H1 (cell line): ENCODE data around the gene IQCH. TPM values are rescaled to one million over a fixed set of nuclear protein-coding genes. Genes with fewer than 3 reads are reported as not detected.

ENCODE experiments used
- CTCF ChIA-PET: fragments of 300-600 bp; sonication (Branson Sonifier 250); formaldehyde crosslinking; loops from one replicate; lab custom pipeline; 2021; ENCODE audit not compliant: partially characterized antibody; lab: Charles Lee
- POLR2A ChIA-PET: fragments of 300-600 bp; sonication (Branson Sonifier 250); formaldehyde crosslinking; loops from one replicate; lab custom pipeline; 2021; ENCODE audit warnings: inconsistent platforms; ENCODE audit not compliant: partially characterized antibody; lab: Charles Lee
- DNase-seq, 2 experiments: peaks; one replicate each; pipeline versions ENCODE4 v3.0.0 to v3.0.0-alpha.2; 2010 to 2022; ENCODE audit warnings: low spot score in 2 of 2, low read depth in 1 of 2, mixed read lengths in 1 of 2
- FAIRE-seq: peaks from 2 replicates; lab custom pipeline; 2011; peaks lifted over from hg19 to GRCh38; lab: Jason Lieb, UNC
- H2AFZ ChIP-seq: 2 replicates; pipeline ENCODE4 v1.8.1; 2012; ENCODE audit warnings: low read length, inconsistent platforms
- H2AK5ac ChIP-seq: 2 replicates; pipeline ENCODE4 v1.6.1; 2013; ENCODE audit warnings: low read depth, low read length
- H2BK120ac ChIP-seq: replicated peaks from 2 replicates; pipeline ENCODE3; 2013; ENCODE audit warnings: low read depth, low read length, inconsistent platforms
- H2BK12ac ChIP-seq: 2 replicates; pipeline ENCODE4 v1.6.1; 2013; ENCODE audit warnings: low read depth, low read length
- H2BK15ac ChIP-seq: 2 replicates; pipeline ENCODE4 v1.6.1; 2013; ENCODE audit warnings: low read length
- H2BK20ac ChIP-seq: 2 replicates; pipeline ENCODE4 v1.6.1; 2013; ENCODE audit warnings: low read length
- H2BK5ac ChIP-seq: 2 replicates; pipeline ENCODE4 v1.6.1; 2013; ENCODE audit warnings: low read depth, low read length
- H3K14ac ChIP-seq: 2 replicates; pipeline ENCODE4 v1.6.1; 2013; ENCODE audit warnings: inconsistent platforms; ENCODE audit not compliant: insufficient read length
- H3K18ac ChIP-seq: 2 replicates; pipeline ENCODE4 v1.6.1; 2013; ENCODE audit warnings: low read length; ENCODE audit errors: extremely low read depth
- H3K23ac ChIP-seq: 2 replicates; pipeline ENCODE4 v1.6.1; 2013; ENCODE audit warnings: inconsistent platforms; ENCODE audit not compliant: insufficient read length
- H3K23me2 ChIP-seq: 2 replicates; pipeline ENCODE4 v1.6.1; 2013; ENCODE audit warnings: low read depth, low read length
- H3K27ac ChIP-seq: 2 replicates; pipeline ENCODE4 v1.6.1; 2011; ENCODE audit warnings: low read depth, low read length, inconsistent platforms
- H3K27me3 ChIP-seq, 4 experiments: replicated peaks in 1 of 4; 1 replicate in 1 of 4; 2 replicates in 3 of 4; pipeline versions ENCODE4 v1.6.1 to v1.8.1; 2011 to 2013; ENCODE audit warnings: low read length in 3 of 4, mild to moderate bottlenecking in 3 of 4, inconsistent platforms in 2 of 4, mixed read lengths in 2 of 4, moderate library complexity in 1 of 4; ENCODE audit not compliant: control insufficient read depth in 3 of 4, insufficient read depth in 3 of 4; ENCODE audit errors: extremely low read depth in 1 of 4
- H3K36me3 ChIP-seq, 4 experiments: 2 replicates each; pipeline versions ENCODE4 v1.6.1 to v1.8.1; 2011 to 2013; ENCODE audit warnings: mild to moderate bottlenecking in 4 of 4, low read length in 3 of 4, moderate library complexity in 2 of 4, control low read depth in 1 of 4, inconsistent platforms in 1 of 4; ENCODE audit not compliant: insufficient read depth in 4 of 4, control insufficient read depth in 2 of 4
- H3K4ac ChIP-seq: replicated peaks from 2 replicates; pipeline ENCODE3; 2013; ENCODE audit warnings: low read length, low read depth, mixed read lengths, inconsistent platforms; ENCODE audit not compliant: insufficient read length
- H3K4me1 ChIP-seq, 4 experiments: replicated peaks in 1 of 4; 1 replicate in 1 of 4; 2 replicates in 3 of 4; pipeline versions ENCODE4 v1.6.1 to v1.8.1; 2011 to 2013; ENCODE audit warnings: low read length in 3 of 4, inconsistent platforms in 2 of 4, mixed read lengths in 1 of 4; ENCODE audit not compliant: insufficient read depth in 4 of 4, control insufficient read depth in 3 of 4
- H3K4me2 ChIP-seq, 2 experiments: 2 replicates each; pipeline versions ENCODE4 v1.6.1 to v1.8.1; 2011 to 2013; ENCODE audit warnings: low read depth in 2 of 2, low read length in 2 of 2, control low read depth in 1 of 2, inconsistent platforms in 1 of 2, mild to moderate bottlenecking in 1 of 2; ENCODE audit not compliant: insufficient read depth in 1 of 2
- H3K4me3 ChIP-seq, 4 experiments: fragments of 200-600, 300-600 bp in 1 of 4; sonication (generic), shearing (Covaris generic), sonication (Bioruptor Twin) in 1 of 4; 2 replicates each; pipeline versions ENCODE4 v1.5.1 to v1.8.1; 2011 to 2016; ENCODE audit warnings: low read length in 4 of 4, low read depth in 3 of 4, control low read depth in 2 of 4, inconsistent platforms in 2 of 4, mild to moderate bottlenecking in 2 of 4, mixed read lengths in 1 of 4, moderate library complexity in 1 of 4; ENCODE audit not compliant: insufficient read depth in 2 of 4; ENCODE audit errors: extremely low read depth in 1 of 4
- H3K56ac ChIP-seq: replicated peaks from 2 replicates; pipeline ENCODE3; 2013; ENCODE audit warnings: low read depth, mild to moderate bottlenecking, mixed read lengths, low read length, inconsistent platforms; ENCODE audit not compliant: insufficient read length
- H3K79me1 ChIP-seq: 2 replicates; pipeline ENCODE4 v1.6.1; 2013; ENCODE audit warnings: low read depth, low read length, control low read depth
- H3K79me2 ChIP-seq, 2 experiments: 2 replicates each; pipeline versions ENCODE4 v1.6.1 to v1.8.1; 2012 to 2013; ENCODE audit warnings: low read length in 2 of 2, mild to moderate bottlenecking in 2 of 2, inconsistent platforms in 1 of 2; ENCODE audit not compliant: insufficient read depth in 2 of 2, control insufficient read depth in 1 of 2
- H3K9ac ChIP-seq, 4 experiments: replicated peaks in 1 of 4; 1 replicate in 1 of 4; 2 replicates in 3 of 4; pipeline versions ENCODE4 v1.6.1 to v1.8.1; 2011 to 2013; ENCODE audit warnings: low read depth in 3 of 4, low read length in 3 of 4, control low read depth in 2 of 4, mild to moderate bottlenecking in 2 of 4, moderate library complexity in 2 of 4, inconsistent platforms in 1 of 4; ENCODE audit errors: extremely low read depth in 1 of 4
- H3K9me3 ChIP-seq, 2 experiments: 2 replicates each; pipeline versions ENCODE4 v1.6.1 to v1.8.1; 2012 to 2013; ENCODE audit warnings: mild to moderate bottlenecking in 2 of 2, moderate library complexity in 2 of 2, control low read depth in 1 of 2, inconsistent platforms in 1 of 2, low read depth in 1 of 2, low read length in 1 of 2, mixed read lengths in 1 of 2; ENCODE audit not compliant: insufficient read depth in 2 of 2
- H4K20me1 ChIP-seq, 2 experiments: replicated peaks in 1 of 2; 2 replicates each; pipeline versions ENCODE3 to v1.8.1; 2011 to 2013; ENCODE audit warnings: inconsistent platforms in 2 of 2, low read length in 2 of 2, mild to moderate bottlenecking in 1 of 2; ENCODE audit not compliant: insufficient read depth in 2 of 2, control insufficient read depth in 1 of 2
- H4K5ac ChIP-seq: 2 replicates; pipeline ENCODE4 v1.6.1; 2013; ENCODE audit warnings: low read length, low read depth, mixed read lengths, inconsistent platforms; ENCODE audit not compliant: insufficient read length
- H4K8ac ChIP-seq: 2 replicates; pipeline ENCODE4 v1.8.0; 2013; ENCODE audit warnings: mild to moderate bottlenecking, moderate library complexity, low read length, inconsistent platforms; ENCODE audit not compliant: insufficient read depth; ENCODE audit errors: extremely low read depth
- H4K91ac ChIP-seq: replicated peaks from 2 replicates; pipeline ENCODE3; 2013; ENCODE audit warnings: low read length, mixed read lengths, inconsistent platforms; ENCODE audit not compliant: insufficient read length
- CEBPB ChIP-seq: IDR thresholded peaks from 2 replicates; pipeline ENCODE4 v1.6.1; 2012; ENCODE audit warnings: low read depth, low read length
- CHD1 ChIP-seq: IDR thresholded peaks from 2 replicates; pipeline ENCODE4 v1.6.1; 2012; ENCODE audit warnings: low read depth, low read length, improper control_type of control experiment
- CHD2 ChIP-seq: IDR thresholded peaks from 2 replicates; pipeline ENCODE4 v1.6.1; 2012; ENCODE audit warnings: low read length, improper control_type of control experiment
- CREB1 ChIP-seq: IDR thresholded peaks from 2 replicates; pipeline ENCODE4 v1.6.1; 2012; ENCODE audit warnings: inconsistent platforms
- EP300 ChIP-seq, 2 experiments: IDR thresholded peaks; 1 replicate in 1 of 2; 2 replicates in 1 of 2; pipeline ENCODE4 v1.6.1; 2011 to 2012; ENCODE audit warnings: low read depth in 2 of 2, low read length in 2 of 2, mild to moderate bottlenecking in 2 of 2, borderline replicate concordance in 1 of 2, inconsistent platforms in 1 of 2, moderate library complexity in 1 of 2
- EZH2 ChIP-seq: fragments of 200-600 bp; sonication (generic); IDR thresholded peaks from 2 replicates; pipeline ENCODE4 v1.7.1; 2012; ENCODE audit warnings: low read depth, mild to moderate bottlenecking, moderate library complexity, low read length, inconsistent platforms; ENCODE audit not compliant: severe bottlenecking
- FOSL1 ChIP-seq: IDR thresholded peaks from 2 replicates; pipeline ENCODE4 v1.6.1; 2011; ENCODE audit warnings: mild to moderate bottlenecking, low read depth, low read length, moderate library complexity; ENCODE audit not compliant: insufficient read depth
- JUN ChIP-seq: IDR thresholded peaks from 2 replicates; pipeline ENCODE4 v1.6.1; 2011; ENCODE audit warnings: low read depth, mild to moderate bottlenecking, improper control_type of control experiment, low read length
- JUND ChIP-seq: IDR thresholded peaks from 2 replicates; pipeline ENCODE4 v1.6.1; 2011; ENCODE audit warnings: mild to moderate bottlenecking, improper control_type of control experiment, low read length
- KDM4A ChIP-seq: IDR thresholded peaks from one replicate; pipeline ENCODE4 v1.7.1; 2012; ENCODE audit warnings: low read depth, mild to moderate bottlenecking, moderate library complexity, low read length, inconsistent platforms; ENCODE audit not compliant: severe bottlenecking
- POLR2A ChIP-seq, 2 experiments: IDR thresholded peaks; 1 replicate in 1 of 2; 2 replicates in 1 of 2; pipeline ENCODE4 v1.6.1; 2011; ENCODE audit warnings: low read depth in 2 of 2, low read length in 2 of 2, mild to moderate bottlenecking in 2 of 2; ENCODE audit errors: control extremely low read depth in 1 of 2
- SIN3A ChIP-seq, 2 experiments: IDR thresholded peaks in 1 of 2; conservative IDR thresholded peaks in 1 of 2; 2 replicates each; pipeline ENCODE4 v1.6.1; 2011 to 2012; ENCODE audit warnings: low read length in 2 of 2, improper control_type of control experiment in 1 of 2, low read depth in 1 of 2, mild to moderate bottlenecking in 1 of 2
- SP1 ChIP-seq: IDR thresholded peaks from 2 replicates; pipeline ENCODE4 v1.6.1; 2011; ENCODE audit warnings: low read depth, low read length
- TBP ChIP-seq: IDR thresholded peaks from 2 replicates; pipeline ENCODE4 v1.6.1; 2011; ENCODE audit warnings: low read depth, low read length, improper control_type of control experiment
- WGBS, 2 experiments: shearing (Covaris generic) in 1 of 2; methylation state at CpG; one replicate each; pipeline versions ENCODE4 v1.1.6 to v1.1.7; 2013 to 2015; ENCODE audit warnings: low lambda C conversion rate in 2 of 2, mixed read lengths in 2 of 2, inconsistent platforms in 1 of 2, low coverage in 1 of 2, missing lambda C conversion rate in 1 of 2; ENCODE audit not compliant: insufficient replicate concordance in 2 of 2, insufficient coverage in 1 of 2, insufficient read length in 1 of 2; ENCODE audit errors: extremely low coverage in 1 of 2, missing lambda C conversion rate in 1 of 2; 5-methylcytosine and 5-hydroxymethylcytosine counted together
- polyA plus RNA-seq, 7 experiments: library from polyadenylated mRNA; depleted of rRNA in 3 of 7; stranded (reverse) in 5 of 7; unstranded in 2 of 7; fragments of >200 nt in 5 of 7; fragments of 200-250 nt in 2 of 7; gene quantifications; 1 replicate in 5 of 7; 2 replicates in 1 of 7; 4 replicates in 1 of 7; pipeline versions ENCODE4 v1.2.1 to v1.2.3, GENCODE V29; 2011 to 2013; ENCODE audit warnings: missing spikeins in 2 of 7, mixed read lengths in 2 of 7
- total RNA-seq: library from RNA; stranded (reverse); fragmentation: NEBNext Ultra II Directional; extraction: Animal tissue kit (Norgen Biotek cat#: 25700); gene quantifications from 2 replicates; pipeline ENCODE4 v1.2.1, GENCODE V29; 2021
- TF ChIP-seq, protein P1 (sequence below): IDR thresholded peaks from 2 replicates; pipeline ENCODE4 v1.6.1; 2012; ENCODE audit warnings: inconsistent platforms

The IQCH gene
- total and polyA plus RNA-seq, 2 of the 8 experiments (the other 6 are each of a cell fraction or from before 2014, with no cell fraction given): 0.60 to 1.9 TPM

GRCh38 chr15:67444100-67444499, 189.5 kb downstream of the IQCH start:
- FAIRE-seq: no peak
- POLR2A ChIA-PET: interaction anchor here (1.3 kb wide), 1 partner anchor 11 kb away, joined by 4 read pairs; no protein-coding TSS in a partner anchor
- H2BK5ac ChIP-seq: no peak overlapping the region
- no peak for TF ChIP-seq SP1
- no peak for TF ChIP-seq CHD1
- TF ChIP-seq, protein P1, sequence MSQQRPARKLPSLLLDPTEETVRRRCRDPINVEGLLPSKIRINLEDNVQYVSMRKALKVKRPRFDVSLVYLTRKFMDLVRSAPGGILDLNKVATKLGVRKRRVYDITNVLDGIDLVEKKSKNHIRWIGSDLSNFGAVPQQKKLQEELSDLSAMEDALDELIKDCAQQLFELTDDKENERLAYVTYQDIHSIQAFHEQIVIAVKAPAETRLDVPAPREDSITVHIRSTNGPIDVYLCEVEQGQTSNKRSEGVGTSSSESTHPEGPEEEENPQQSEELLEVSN: no peak
- TF ChIP-seq FOSL1: no peak
- TF ChIP-seq CEBPB: no peak
- no peak for TF ChIP-seq POLR2A (IDR thresholded peaks at IDR 0.05; ENCODE audit: control extremely low read depth in 1 of 2, low read depth in 2 of 2, low read length in 2 of 2)
- TF ChIP-seq CREB1: no peak
- no peak for TF ChIP-seq SIN3A (conservative IDR thresholded peaks at IDR 0.05 in 1 of 2, IDR thresholded peaks at IDR 0.05 in 1 of 2; ENCODE audit: low read depth in 1 of 2, low read length in 2 of 2)
- no peak for TF ChIP-seq KDM4A
- no peak for TF ChIP-seq JUN
- no peak for TF ChIP-seq TBP
- no peak for TF ChIP-seq CHD2
- TF ChIP-seq JUND: no peak
- TF ChIP-seq EZH2: no peak
- TF ChIP-seq EP300 (IDR thresholded peaks at IDR 0.05; ENCODE audit: borderline replicate concordance in 1 of 2, low read depth in 2 of 2, low read length in 2 of 2): no peak

More at GRCh38 chr15:67444100-67444499, 189.5 kb downstream of the IQCH start:
- no peaks in the 10 kb centered on the region for H4K20me1 ChIP-seq
- CTCF ChIA-PET: interaction anchor here (0.7 to 4.5 kb wide), 7 partner anchors 11 to 1051 kb away, joined by 3 to 31 read pairs (median 3); no protein-coding TSS in a partner anchor
- H3K56ac ChIP-seq: no peak overlapping the region
- H2AK5ac ChIP-seq: no peak overlapping the region
- H2AFZ ChIP-seq: no peak overlapping the region
- H3K18ac ChIP-seq: no peak overlapping the region
- H2BK15ac ChIP-seq: no peak overlapping the region
- H3K9ac ChIP-seq: no peak overlapping the region
- H3K4me2 ChIP-seq: no peak overlapping the region
- H3K4ac ChIP-seq: no peak overlapping the region
- no peak overlapping the region for H3K4me3 ChIP-seq
- H4K91ac ChIP-seq: no peak overlapping the region
- H3K14ac ChIP-seq: no peak overlapping the region
- H3K23me2 ChIP-seq: no peaks in the 10 kb centered on the region
- H4K8ac ChIP-seq: no peak overlapping the region
- no peak overlapping the region for H2BK20ac ChIP-seq
- H3K23ac ChIP-seq: no peak overlapping the region
- 86% methylated on average over 2 of the region's 2 CpGs; no CpG with 5 or more reads in 1 of the 2 experiments for WGBS, 2 experiments
- H4K5ac ChIP-seq: no peak overlapping the region
- no peak for DNase-seq
- H2BK12ac ChIP-seq: no peak overlapping the region
- H3K79me2 ChIP-seq: no peaks in the 10 kb centered on the region
- H3K4me1 ChIP-seq: no peaks in the 10 kb centered on the region
- no peaks in the 10 kb centered on the region for H3K36me3 ChIP-seq
- H3K27me3 ChIP-seq: no peaks in the 10 kb centered on the region
- H3K9me3 ChIP-seq: no peaks in the 10 kb centered on the region
- no peaks in the 10 kb centered on the region for H3K79me1 ChIP-seq
- no peak overlapping the region for H3K27ac ChIP-seq
- H2BK120ac ChIP-seq: no peak overlapping the region
